Measurements from ENCODE around the gene DGKQ. TPM values are rescaled to one million over a fixed set of nuclear protein-coding genes. Genes with fewer than 3 reads are reported as not detected.

DGKQ gene
- total and polyA plus RNA-seq, 2 donors (not counting 3 experiments of a cell fraction or from before 2014, with no cell fraction given): 15.8 to 20.2 TPM

GRCh38 chr4:1019729-1020470 is 46.5 kb upstream of the DGKQ start:
- Histone ChIP-seq H3K36me3 (ENCODE audit: control insufficient read depth in 2 of 2, extremely low read depth in 1 of 2, insufficient read depth in 2 of 2, low read length in 2 of 2) (peaks cover 0 to 3% of the 10 kb centered on the region in 2 experiments), H3K4me1 (ENCODE audit: control insufficient read depth, extremely low read depth, insufficient read depth, low read length) (no peaks in the 10 kb centered on the region), H3K9me3 (replicated peaks; ENCODE audit: control insufficient read depth, insufficient read depth, low read length) (no peaks in the 10 kb centered on the region), H3K4me2 (ENCODE audit: insufficient read depth, low read length) (no peak overlapping the region), H3K4me3 (replicated peaks in 1 of 3; ENCODE audit: insufficient read depth in 1 of 3, low read depth in 1 of 3, low read length in 3 of 3) (no peak overlapping the region), H3K79me2 (ENCODE audit: control insufficient read depth, insufficient read depth, low read length) (no peaks in the 10 kb centered on the region), H3K27me3 (ENCODE audit: control insufficient read depth in 2 of 2, insufficient read depth in 2 of 2, low read length in 2 of 2) (no peaks in the 10 kb centered on the region), H3K9ac (replicated peaks; ENCODE audit: extremely low read depth, insufficient read depth, low read length) (no peak overlapping the region), H2AFZ (ENCODE audit: low read depth, low read length) (no peak overlapping the region), H4K20me1 (replicated peaks; ENCODE audit: control insufficient read depth, extremely low read depth, insufficient read depth, low read length) (no peaks in the 10 kb centered on the region), H3K9me1 (replicated peaks; ENCODE audit: control insufficient read depth, extremely low read depth, insufficient read depth, low read length) (no peaks in the 10 kb centered on the region), H3K27ac (ENCODE audit: insufficient read depth, low read depth, low read length) (no peak overlapping the region)
- no TSS peak for BruUV-seq (replicated peaks)
- TF ChIP-seq POLR2A (IDR thresholded peaks at IDR 0.05; ENCODE audit: low read depth, low read length): no peak
- no peak for TF ChIP-seq CTCF (IDR thresholded peaks at IDR 0.05; ENCODE audit: extremely low read depth in 1 of 2, insufficient read depth in 1 of 2, low read depth in 1 of 2, low read length in 2 of 2)
- no peak for TF ChIP-seq POLR2AphosphoS5 (IDR thresholded peaks at IDR 0.05; ENCODE audit: insufficient read depth, low read depth, low read length)
- intact Hi-C loops (cut with micrococcal nuclease): no loop called here
- dilution Hi-C loops (cut with MboI; ENCODE audit: extremely low pct_ligation_motif_present, low sequenced_read_pairs): no loop called here
- no peak for DNase-seq (ENCODE audit: low read depth, low spot score)
- POLR2A ChIA-PET: no interaction called here
- FAIRE-seq: no peak
- CTCF ChIA-PET: no interaction called here

GRCh38 chr4:1019320-1019719 is 46.0 kb upstream of the DGKQ start:
- DNase-seq (ENCODE audit: low read depth, low spot score) (no peak), FAIRE-seq (no peak)
- H3K9ac ChIP-seq (replicated peaks; ENCODE audit: extremely low read depth, insufficient read depth, low read length): no peak overlapping the region
- no peaks in the 10 kb centered on the region for H3K79me2 ChIP-seq (ENCODE audit: control insufficient read depth, insufficient read depth, low read length)
- no peaks in the 10 kb centered on the region for H4K20me1 ChIP-seq (replicated peaks; ENCODE audit: control insufficient read depth, extremely low read depth, insufficient read depth, low read length)
- H3K9me3 ChIP-seq (replicated peaks; ENCODE audit: control insufficient read depth, insufficient read depth, low read length): no peaks in the 10 kb centered on the region
- H2AFZ ChIP-seq (ENCODE audit: low read depth, low read length): no peak overlapping the region
- intact Hi-C loops (cut with micrococcal nuclease): no loop called here
- dilution Hi-C loops (cut with MboI; ENCODE audit: extremely low pct_ligation_motif_present, low sequenced_read_pairs): no loop called here
- no peaks in the 10 kb centered on the region for H3K27me3 ChIP-seq (ENCODE audit: control insufficient read depth in 2 of 2, insufficient read depth in 2 of 2, low read length in 2 of 2)
- peaks cover 0 to 3% of the 10 kb centered on the region in 2 experiments for H3K36me3 ChIP-seq (ENCODE audit: control insufficient read depth in 2 of 2, extremely low read depth in 1 of 2, insufficient read depth in 2 of 2, low read length in 2 of 2)
- TF ChIP-seq CTCF (IDR thresholded peaks at IDR 0.05; ENCODE audit: extremely low read depth in 1 of 2, insufficient read depth in 1 of 2, low read depth in 1 of 2, low read length in 2 of 2): no peak
- no peak for TF ChIP-seq GATA2 (IDR thresholded peaks at IDR 0.05; ENCODE audit: insufficient read depth, insufficient read length, low read depth, low read length)
- TF ChIP-seq MAX (IDR thresholded peaks at IDR 0.05; ENCODE audit: insufficient read depth, insufficient read length): no peak
- no peak for TF ChIP-seq POLR2AphosphoS5 (IDR thresholded peaks at IDR 0.05; ENCODE audit: insufficient read depth, low read depth, low read length)
- no peak for TF ChIP-seq MYC (IDR thresholded peaks at IDR 0.05; ENCODE audit: low read depth, low read length)
- no peak for TF ChIP-seq EZH2 (IDR thresholded peaks at IDR 0.05; ENCODE audit: borderline replicate concordance, low read depth, low read length, severe bottlenecking)
- TF ChIP-seq JUN (IDR thresholded peaks at IDR 0.05; ENCODE audit: borderline replicate concordance, insufficient read depth, insufficient read length, low read depth): no peak
- no peak for TF ChIP-seq FOS (IDR thresholded peaks at IDR 0.05; ENCODE audit: borderline replicate concordance, insufficient read depth, low read length)
- H3K4me3 ChIP-seq (replicated peaks in 1 of 3; ENCODE audit: insufficient read depth in 1 of 3, low read depth in 1 of 3, low read length in 3 of 3): no peak overlapping the region
- POLR2A ChIA-PET: no interaction called here
- CTCF ChIA-PET: no interaction called here
- no TSS peak for BruUV-seq (replicated peaks)
- H3K27ac ChIP-seq (ENCODE audit: insufficient read depth, low read depth, low read length): no peak overlapping the region
- no peak overlapping the region for H3K4me2 ChIP-seq (ENCODE audit: insufficient read depth, low read length)
- H3K4me1 ChIP-seq (ENCODE audit: control insufficient read depth, extremely low read depth, insufficient read depth, low read length): no peaks in the 10 kb centered on the region
- H3K9me1 ChIP-seq (replicated peaks; ENCODE audit: control insufficient read depth, extremely low read depth, insufficient read depth, low read length): no peaks in the 10 kb centered on the region

All from endothelial cell of umbilical vein (primary cell).